Fibroblast of the aortic adventitia (primary cell): ENCODE measurements around the gene MTX1. TPM values are rescaled to one million over a fixed set of nuclear protein-coding genes. Genes with fewer than 3 reads are reported as not detected.
A peak's percentile ranks its signal among the peaks of the same experiment; 100 is the strongest.

Source experiments
- DNase-seq: peaks from one replicate; pipeline ENCODE4 v3.0.0-alpha.2; 2010; ENCODE audit warnings: low read depth
- H3K4me3 ChIP-seq: 2 replicates; pipeline ENCODE4 v1.5.1; 2011; ENCODE audit warnings: low read depth, mild to moderate bottlenecking, control low read depth, low read length, moderate library complexity
- total RNA-seq: library from RNA; depleted of rRNA; stranded (reverse); fragments of >200 nt; gene quantifications from 2 replicates; pipeline ENCODE4 v1.2.3, GENCODE V29; 2012; ENCODE audit warnings: low replicate concordance
- TF ChIP-seq, protein P1 (sequence below): IDR thresholded peaks from 2 replicates; pipeline ENCODE4 v1.5.1; 2011; ENCODE audit warnings: mild to moderate bottlenecking, low read length, control low read depth, inconsistent platforms; ENCODE audit not compliant: insufficient read depth

The MTX1 gene
- total RNA-seq, 1 donor: 26.1 TPM

DNA sequence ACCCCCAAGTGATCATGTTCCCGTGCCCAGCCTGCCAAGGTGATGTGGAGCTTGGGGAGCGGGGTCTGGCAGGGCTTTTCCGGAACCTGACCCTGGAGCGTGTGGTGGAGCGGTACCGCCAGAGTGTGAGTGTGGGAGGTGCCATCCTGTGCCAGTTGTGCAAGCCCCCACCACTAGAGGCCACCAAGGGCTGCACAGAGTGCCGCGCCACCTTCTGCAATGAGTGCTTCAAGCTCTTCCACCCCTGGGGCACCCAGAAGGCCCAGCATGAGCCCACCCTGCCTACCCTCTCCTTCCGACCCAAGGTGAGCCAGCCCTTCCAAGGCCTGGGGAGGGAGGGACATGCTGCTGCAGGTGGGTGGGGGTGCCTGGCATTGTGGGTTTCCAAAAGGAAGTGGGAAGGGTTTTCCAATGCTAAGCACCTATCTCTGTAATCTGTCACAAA, 32.5 kb upstream of the MTX1 start:
- TF ChIP-seq, protein P1, sequence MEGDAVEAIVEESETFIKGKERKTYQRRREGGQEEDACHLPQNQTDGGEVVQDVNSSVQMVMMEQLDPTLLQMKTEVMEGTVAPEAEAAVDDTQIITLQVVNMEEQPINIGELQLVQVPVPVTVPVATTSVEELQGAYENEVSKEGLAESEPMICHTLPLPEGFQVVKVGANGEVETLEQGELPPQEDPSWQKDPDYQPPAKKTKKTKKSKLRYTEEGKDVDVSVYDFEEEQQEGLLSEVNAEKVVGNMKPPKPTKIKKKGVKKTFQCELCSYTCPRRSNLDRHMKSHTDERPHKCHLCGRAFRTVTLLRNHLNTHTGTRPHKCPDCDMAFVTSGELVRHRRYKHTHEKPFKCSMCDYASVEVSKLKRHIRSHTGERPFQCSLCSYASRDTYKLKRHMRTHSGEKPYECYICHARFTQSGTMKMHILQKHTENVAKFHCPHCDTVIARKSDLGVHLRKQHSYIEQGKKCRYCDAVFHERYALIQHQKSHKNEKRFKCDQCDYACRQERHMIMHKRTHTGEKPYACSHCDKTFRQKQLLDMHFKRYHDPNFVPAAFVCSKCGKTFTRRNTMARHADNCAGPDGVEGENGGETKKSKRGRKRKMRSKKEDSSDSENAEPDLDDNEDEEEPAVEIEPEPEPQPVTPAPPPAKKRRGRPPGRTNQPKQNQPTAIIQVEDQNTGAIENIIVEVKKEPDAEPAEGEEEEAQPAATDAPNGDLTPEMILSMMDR: no peak
- no peak for DNase-seq
- H3K4me3 ChIP-seq: no peak overlapping the region

DNA sequence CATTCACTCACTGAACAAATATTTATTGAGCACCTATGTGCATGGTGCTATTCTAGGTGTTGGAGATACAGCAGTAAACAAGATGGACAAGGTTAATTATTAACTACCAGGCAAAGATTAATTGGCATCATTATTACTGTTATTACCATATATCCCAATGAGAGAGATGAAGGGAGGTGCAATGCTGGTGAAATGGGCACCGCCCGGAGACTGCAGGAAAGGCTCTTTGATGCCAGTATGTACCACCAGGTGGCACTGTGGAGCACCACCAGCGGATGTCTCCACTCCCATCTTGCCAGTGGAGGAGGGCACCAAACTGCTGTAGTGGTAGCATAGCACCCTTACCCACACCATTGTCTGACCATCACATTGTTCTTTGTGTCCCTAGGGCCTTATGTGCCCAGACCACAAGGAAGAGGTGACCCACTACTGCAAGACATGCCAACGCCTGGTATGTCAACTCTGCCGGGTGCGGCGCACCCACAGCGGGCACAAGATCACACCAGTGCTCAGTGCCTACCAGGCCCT, 31.9 kb upstream of the MTX1 start:
- TF ChIP-seq, protein P1: peak; percentile 94
- no peak overlapping the region for H3K4me3 ChIP-seq
- DNase-seq: peak; percentile 80

DNA sequence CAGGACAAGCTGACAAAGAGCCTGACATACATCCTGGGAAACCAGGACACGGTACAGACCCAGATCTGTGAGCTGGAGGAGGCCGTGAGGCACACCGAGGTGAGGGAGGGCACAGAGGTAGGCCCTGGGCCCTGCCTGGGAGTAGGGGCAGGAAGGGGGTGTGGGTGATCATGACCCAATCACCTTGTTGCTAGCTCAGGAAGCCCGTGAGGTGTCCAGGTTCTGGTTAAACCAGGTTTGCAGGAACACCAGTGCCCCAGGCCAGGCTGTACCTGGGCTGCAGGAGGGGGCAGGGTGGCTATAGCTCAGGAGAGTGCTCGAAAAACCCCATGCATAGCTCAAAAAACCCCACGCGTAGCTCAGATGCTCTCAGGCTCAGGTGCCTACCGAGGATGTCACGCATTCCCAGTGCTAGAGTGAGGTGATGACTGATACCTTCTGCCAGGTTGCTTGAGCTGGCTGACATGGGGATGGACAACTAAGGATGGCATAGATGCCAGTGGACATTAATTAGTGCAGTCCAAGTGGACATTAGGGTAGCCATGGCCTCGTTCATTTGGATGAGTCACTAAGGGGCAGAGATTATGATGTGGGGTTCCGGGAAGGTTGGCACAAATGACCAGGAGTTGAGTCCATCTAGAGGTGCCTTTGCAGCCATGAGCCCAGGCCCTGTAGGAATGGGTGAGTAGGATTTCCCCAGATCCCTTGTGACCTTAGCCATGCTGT, 31.1 kb upstream of the MTX1 start:
- TF ChIP-seq, protein P1: no peak
- H3K4me3 ChIP-seq: no peak overlapping the region
- no peak for DNase-seq

DNA sequence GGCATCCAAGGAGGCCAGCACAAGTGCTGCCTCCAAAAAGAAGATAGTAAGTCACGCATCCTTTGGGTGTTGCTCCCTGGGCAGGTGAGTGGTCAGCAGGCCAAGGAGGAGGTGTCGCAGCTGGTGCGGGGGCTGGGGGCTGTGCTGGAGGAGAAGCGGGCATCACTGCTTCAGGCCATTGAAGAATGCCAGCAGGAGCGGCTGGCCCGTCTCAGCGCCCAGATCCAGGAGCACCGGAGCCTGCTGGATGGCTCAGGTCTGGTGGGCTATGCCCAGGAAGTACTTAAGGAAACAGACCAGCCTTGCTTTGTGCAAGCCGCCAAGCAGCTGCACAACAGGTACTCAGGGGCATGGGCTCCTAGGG, 30.6 kb upstream of the MTX1 start:
- TF ChIP-seq, protein P1: no peak
- no peak overlapping the region for H3K4me3 ChIP-seq
- DNase-seq: no peak

DNA sequence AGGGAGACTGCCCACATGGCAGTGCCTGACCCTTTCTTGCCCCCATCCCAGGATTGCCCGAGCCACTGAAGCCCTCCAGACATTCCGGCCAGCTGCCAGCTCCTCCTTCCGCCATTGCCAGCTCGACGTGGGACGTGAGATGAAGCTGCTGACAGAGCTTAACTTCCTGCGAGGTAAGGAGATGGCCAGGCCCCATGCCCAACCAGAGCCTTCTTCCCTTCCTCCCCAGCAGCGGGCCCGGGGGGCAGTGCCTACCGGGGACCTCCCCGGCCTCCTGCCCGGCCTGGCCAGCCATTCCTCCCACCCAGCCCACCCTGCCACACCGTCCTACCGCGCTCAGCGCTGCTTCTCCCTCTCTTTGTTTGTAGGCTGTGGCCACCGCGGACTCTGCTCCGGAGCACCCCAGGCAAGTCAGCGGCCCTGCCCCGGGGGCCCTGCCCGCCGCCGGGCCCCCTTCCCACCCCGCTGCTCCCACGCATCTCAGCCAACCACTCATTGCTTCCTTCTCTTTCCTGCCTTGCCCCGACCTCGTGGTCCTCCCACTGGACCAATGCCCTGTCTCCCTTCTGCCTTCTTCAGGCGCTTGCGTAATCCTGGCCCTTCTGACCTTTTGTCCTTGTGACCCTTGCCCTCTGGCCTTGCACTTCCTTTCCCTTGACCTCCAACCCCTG, 29.9 kb upstream of the MTX1 start:
- TF ChIP-seq, protein P1: no peak
- no peak for DNase-seq
- H3K4me3 ChIP-seq: no peak overlapping the region

DNA sequence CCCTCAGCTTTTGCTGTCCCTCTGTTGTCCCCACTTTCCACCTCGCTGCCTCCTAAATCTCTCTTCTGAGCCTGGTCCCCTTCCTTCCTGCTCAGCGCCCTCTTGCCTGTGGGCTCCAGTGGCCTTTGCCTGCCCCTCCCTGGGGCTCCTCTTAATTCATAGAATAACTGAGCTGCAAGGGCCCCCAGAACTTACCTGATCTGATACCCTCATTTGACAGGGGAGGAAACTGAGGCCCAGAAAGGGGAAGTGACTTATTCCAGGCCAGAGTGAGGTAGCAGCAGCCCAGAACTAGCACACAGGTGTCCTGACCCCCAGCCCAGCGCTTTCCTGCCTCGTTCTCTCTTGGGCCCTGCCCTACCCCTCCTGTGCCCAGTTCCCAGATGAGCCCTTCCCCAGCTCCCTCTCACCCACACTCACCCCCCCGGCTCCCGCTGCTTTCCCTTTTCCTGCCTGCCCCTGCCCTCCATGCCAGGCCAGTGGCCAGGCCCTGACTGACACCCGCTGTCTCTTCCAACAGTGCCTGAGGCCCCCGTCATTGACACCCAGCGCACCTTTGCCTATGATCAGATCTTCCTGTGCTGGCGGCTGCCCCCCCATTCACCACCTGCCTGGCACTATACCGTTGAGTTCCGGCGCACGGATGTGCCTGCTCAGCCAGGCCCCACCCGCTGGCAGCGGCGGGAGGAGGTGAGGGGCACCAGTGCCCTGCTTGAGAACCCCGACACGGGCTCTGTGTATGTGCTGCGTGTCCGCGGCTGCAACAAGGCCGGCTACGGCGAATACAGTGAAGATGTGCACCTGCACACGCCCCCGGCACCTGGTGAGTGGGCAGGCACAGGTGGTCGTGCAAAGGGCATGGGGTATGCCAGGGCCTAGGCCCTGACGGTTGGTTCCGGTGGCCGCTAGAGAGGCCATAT, 29.1 kb upstream of the MTX1 start:
- DNase-seq: no peak
- TF ChIP-seq, protein P1: no peak
- H3K4me3 ChIP-seq: no peak overlapping the region
